ENCODE data around the gene CRNKL1. TPM values are rescaled to one million over a fixed set of nuclear protein-coding genes. Genes with fewer than 3 reads are reported as not detected.

CRNKL1 gene
- total RNA-seq, 1 donor from 2014 or later, result 24.6 TPM

DNA sequence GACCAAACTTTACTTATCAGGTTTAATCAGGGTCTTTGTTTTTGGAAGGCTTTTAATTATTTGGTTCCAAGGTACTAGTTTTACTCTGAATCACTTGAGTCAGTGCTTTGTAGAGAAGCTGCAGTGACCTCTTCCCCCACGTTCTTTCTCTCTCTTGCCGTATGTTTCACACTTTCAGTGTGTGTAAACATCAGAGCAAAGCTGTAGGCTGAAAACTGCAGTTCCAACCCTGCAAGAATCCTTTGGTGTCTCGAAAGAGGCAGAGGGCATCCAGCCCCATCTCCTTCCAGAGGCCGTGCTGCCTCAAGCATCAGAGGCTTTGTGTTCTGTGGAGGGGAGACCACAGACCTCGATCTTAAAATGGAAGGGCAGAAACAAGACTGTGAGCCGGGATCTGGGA lies 42.1 kb upstream of the CRNKL1 start:
- no peak for DNase-seq (ENCODE audit: low spot score)
- peaks cover 6% of the 10 kb centered on the region for H3K27me3 Mint-ChIP-seq (ENCODE audit: unreplicated experiment)
- no peaks in the 10 kb centered on the region for H3K9me3 Mint-ChIP-seq (ENCODE audit: unreplicated experiment)
- no peaks in the 10 kb centered on the region for H3K36me3 Mint-ChIP-seq (ENCODE audit: low read depth, unreplicated experiment)
- H3K4me3 Mint-ChIP-seq (ENCODE audit: unreplicated experiment), result no peak overlapping the region
- H3K4me1 Mint-ChIP-seq (ENCODE audit: unreplicated experiment), result no peaks in the 10 kb centered on the region
- no peak overlapping the region for H3K27ac Mint-ChIP-seq (ENCODE audit: unreplicated experiment)
- TF ChIP-seq, protein P1, sequence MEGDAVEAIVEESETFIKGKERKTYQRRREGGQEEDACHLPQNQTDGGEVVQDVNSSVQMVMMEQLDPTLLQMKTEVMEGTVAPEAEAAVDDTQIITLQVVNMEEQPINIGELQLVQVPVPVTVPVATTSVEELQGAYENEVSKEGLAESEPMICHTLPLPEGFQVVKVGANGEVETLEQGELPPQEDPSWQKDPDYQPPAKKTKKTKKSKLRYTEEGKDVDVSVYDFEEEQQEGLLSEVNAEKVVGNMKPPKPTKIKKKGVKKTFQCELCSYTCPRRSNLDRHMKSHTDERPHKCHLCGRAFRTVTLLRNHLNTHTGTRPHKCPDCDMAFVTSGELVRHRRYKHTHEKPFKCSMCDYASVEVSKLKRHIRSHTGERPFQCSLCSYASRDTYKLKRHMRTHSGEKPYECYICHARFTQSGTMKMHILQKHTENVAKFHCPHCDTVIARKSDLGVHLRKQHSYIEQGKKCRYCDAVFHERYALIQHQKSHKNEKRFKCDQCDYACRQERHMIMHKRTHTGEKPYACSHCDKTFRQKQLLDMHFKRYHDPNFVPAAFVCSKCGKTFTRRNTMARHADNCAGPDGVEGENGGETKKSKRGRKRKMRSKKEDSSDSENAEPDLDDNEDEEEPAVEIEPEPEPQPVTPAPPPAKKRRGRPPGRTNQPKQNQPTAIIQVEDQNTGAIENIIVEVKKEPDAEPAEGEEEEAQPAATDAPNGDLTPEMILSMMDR (IDR thresholded peaks at IDR 0.05; ENCODE audit: unreplicated experiment), result no peak

DNA sequence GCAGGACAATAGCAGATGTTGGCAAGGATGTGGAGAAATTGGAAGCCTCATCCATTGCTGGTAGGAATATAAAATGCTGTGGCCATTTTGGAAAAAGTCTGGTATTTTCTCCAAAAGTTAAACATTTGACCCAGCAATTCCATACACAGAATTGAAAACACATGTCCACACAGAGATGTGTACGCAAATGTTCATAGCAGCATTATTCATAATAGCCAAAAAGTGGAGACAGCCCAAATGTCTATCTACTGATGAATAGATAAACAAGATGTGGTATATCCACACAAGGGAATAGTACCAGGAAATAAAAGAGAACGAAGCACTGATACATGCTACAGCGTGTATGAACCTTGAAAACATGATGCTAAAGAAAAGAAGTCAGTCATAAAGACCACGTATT lies 40.6 kb upstream of the CRNKL1 start:
- H3K9me3 Mint-ChIP-seq (ENCODE audit: unreplicated experiment), result no peaks in the 10 kb centered on the region
- H3K4me3 Mint-ChIP-seq (ENCODE audit: unreplicated experiment), result no peak overlapping the region
- H3K27me3 Mint-ChIP-seq (ENCODE audit: unreplicated experiment), result peaks cover 6% of the 10 kb centered on the region
- TF ChIP-seq, protein P1 (IDR thresholded peaks at IDR 0.05; ENCODE audit: unreplicated experiment), result no peak
- no peaks in the 10 kb centered on the region for H3K4me1 Mint-ChIP-seq (ENCODE audit: unreplicated experiment)
- H3K36me3 Mint-ChIP-seq (ENCODE audit: low read depth, unreplicated experiment), result no peaks in the 10 kb centered on the region
- H3K27ac Mint-ChIP-seq (ENCODE audit: unreplicated experiment), result no peak overlapping the region
- no peak for DNase-seq (ENCODE audit: low spot score)

DNA sequence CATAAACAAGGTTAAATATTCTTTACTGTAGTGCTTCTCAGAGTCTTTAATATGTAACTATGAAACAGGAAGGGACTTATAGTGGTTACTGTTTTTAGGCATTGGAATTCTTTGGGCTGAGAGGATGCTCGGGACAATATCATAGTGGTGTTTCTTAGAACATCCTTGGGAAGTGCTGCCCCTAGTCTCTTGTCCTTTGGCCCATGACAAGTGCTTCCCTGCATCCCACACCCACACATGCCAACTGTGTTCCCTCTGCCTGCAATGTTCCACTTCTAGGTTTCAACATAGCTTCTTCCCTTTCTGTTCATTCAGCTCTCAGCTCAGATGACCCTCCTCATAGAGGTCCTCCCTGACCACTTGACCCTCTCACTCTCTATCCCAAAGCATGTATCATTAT lies 37.7 kb upstream of the CRNKL1 start:
- no peaks in the 10 kb centered on the region for H3K9me3 Mint-ChIP-seq (ENCODE audit: unreplicated experiment)
- no peak overlapping the region for H3K27ac Mint-ChIP-seq (ENCODE audit: unreplicated experiment)
- no peaks in the 10 kb centered on the region for H3K4me1 Mint-ChIP-seq (ENCODE audit: unreplicated experiment)
- no peak overlapping the region for H3K4me3 Mint-ChIP-seq (ENCODE audit: unreplicated experiment)
- TF ChIP-seq, protein P1 (IDR thresholded peaks at IDR 0.05; ENCODE audit: unreplicated experiment), result no peak
- no peak for DNase-seq (ENCODE audit: low spot score)
- H3K27me3 Mint-ChIP-seq (ENCODE audit: unreplicated experiment), result peaks cover 7% of the 10 kb centered on the region
- H3K36me3 Mint-ChIP-seq (ENCODE audit: low read depth, unreplicated experiment), result no peaks in the 10 kb centered on the region

DNA sequence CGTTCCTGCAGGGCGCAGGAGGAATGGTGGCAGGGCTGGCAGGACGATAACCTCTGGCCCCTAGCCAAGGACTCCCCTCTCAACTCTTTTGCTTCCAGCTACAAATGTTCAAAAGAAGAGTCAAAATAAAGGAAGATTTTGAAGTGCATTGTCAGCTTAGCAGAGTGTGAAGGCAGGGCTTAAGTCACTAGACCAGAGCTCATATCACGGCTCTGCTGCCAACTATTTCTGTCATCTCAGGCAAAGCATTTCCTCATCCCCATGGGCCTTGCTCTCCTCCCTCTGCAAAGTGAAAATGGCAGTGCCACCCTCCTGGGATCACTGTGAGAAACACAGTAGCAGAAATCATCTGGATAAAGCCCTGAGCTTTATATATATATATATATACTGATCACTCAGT lies 36.8 kb upstream of the CRNKL1 start:
- peaks cover 5% of the 10 kb centered on the region for H3K27me3 Mint-ChIP-seq (ENCODE audit: unreplicated experiment)
- H3K4me1 Mint-ChIP-seq (ENCODE audit: unreplicated experiment), result no peaks in the 10 kb centered on the region
- TF ChIP-seq, protein P1 (IDR thresholded peaks at IDR 0.05; ENCODE audit: unreplicated experiment), result no peak

DNA sequence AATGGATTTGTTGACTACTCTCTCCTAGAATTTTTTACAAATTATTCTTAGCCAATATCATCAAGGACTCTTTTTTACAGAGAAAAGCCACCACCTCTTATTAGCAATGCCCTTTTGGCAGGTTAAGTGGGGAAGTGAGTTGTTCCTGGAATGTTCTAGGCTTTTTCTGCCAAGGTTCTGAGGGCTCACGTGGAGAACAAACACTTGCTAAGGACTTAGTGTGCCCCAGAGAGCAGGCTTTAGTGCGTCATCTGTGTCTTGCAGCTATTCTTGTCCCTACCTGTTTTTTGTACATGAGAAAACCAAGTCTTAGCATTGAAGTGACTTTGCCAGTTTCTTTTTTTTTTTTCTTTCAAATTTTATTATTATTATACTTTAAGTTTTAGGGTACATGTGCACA lies 33.5 kb upstream of the CRNKL1 start:
- no peak for DNase-seq (ENCODE audit: low spot score)
- Mint-ChIP-seq H3K9me3 (ENCODE audit: unreplicated experiment) (no peaks in the 10 kb centered on the region), H3K4me3 (ENCODE audit: unreplicated experiment) (no peak overlapping the region), H3K4me1 (ENCODE audit: unreplicated experiment) (no peaks in the 10 kb centered on the region), H3K27ac (ENCODE audit: unreplicated experiment) (no peak overlapping the region), H3K36me3 (ENCODE audit: low read depth, unreplicated experiment) (no peaks in the 10 kb centered on the region), H3K27me3 (ENCODE audit: unreplicated experiment) (peaks cover 5% of the 10 kb centered on the region)
- TF ChIP-seq, protein P1 (IDR thresholded peaks at IDR 0.05; ENCODE audit: unreplicated experiment), result no peak

More for the DNA sequence above, 36.8 kb upstream of the CRNKL1 start:
- H3K9me3 Mint-ChIP-seq (ENCODE audit: unreplicated experiment), result no peaks in the 10 kb centered on the region
- no peak overlapping the region for H3K4me3 Mint-ChIP-seq (ENCODE audit: unreplicated experiment)
- DNase-seq (ENCODE audit: low spot score), result no peak
- H3K27ac Mint-ChIP-seq (ENCODE audit: unreplicated experiment), result no peak overlapping the region
- no peaks in the 10 kb centered on the region for H3K36me3 Mint-ChIP-seq (ENCODE audit: low read depth, unreplicated experiment)

Data from endothelial cell (in vitro differentiated cells).